Measurements from ENCODE around the gene ALX3.

ALX3 gene

GRCh38 chr1:110111081-110111480 is 40.6 kb upstream of the ALX3 start:
- Histone ChIP-seq H2BK5ac (ENCODE audit: low read depth, low read length, poor library complexity) (no peak overlapping the region), H2BK12ac (ENCODE audit: low read length) (no peak overlapping the region), H3K9me3 (ENCODE audit: insufficient read depth, low read depth, low read length) (no peaks in the 10 kb centered on the region), H3K4me1 (ENCODE audit: control insufficient read depth in 1 of 2, insufficient read depth in 2 of 2, low read length in 2 of 2) (no peaks in the 10 kb centered on the region), H3K4ac (ENCODE audit: low read depth, low read length) (no peak overlapping the region), H3K23ac (ENCODE audit: low read length) (no peak overlapping the region), H3K79me1 (ENCODE audit: low read length) (no peaks in the 10 kb centered on the region), H3K27ac (ENCODE audit: low read depth, low read length) (no peak overlapping the region), H3K79me2 (ENCODE audit: control insufficient read depth, insufficient read depth, low read length, poor library complexity) (no peaks in the 10 kb centered on the region), H4K91ac (ENCODE audit: low read depth, low read length) (no peak overlapping the region), H4K12ac (ENCODE audit: low read depth, low read length) (no peak overlapping the region), H2BK120ac (ENCODE audit: insufficient read depth, low read length, poor library complexity) (no peak overlapping the region), H2AFZ (ENCODE audit: insufficient read depth, low read length, poor library complexity) (no peak overlapping the region), H3K36me3 (ENCODE audit: control insufficient read depth in 1 of 2, insufficient read depth in 2 of 2, low read length in 2 of 2) (no peaks in the 10 kb centered on the region), H3K4me2 (ENCODE audit: low read length) (no peak overlapping the region), H4K8ac (ENCODE audit: low read depth, low read length) (no peak overlapping the region), H3K27me3 (ENCODE audit: insufficient read depth, low read length) (no peaks in the 10 kb centered on the region), H3K4me3 (ENCODE audit: low read depth, low read length) (no peak overlapping the region), H3K18ac (ENCODE audit: low read length) (no peak overlapping the region), H2AK5ac (ENCODE audit: low read length) (no peak overlapping the region), H3K14ac (ENCODE audit: low read length) (no peak overlapping the region), H3K9ac (ENCODE audit: low read length) (no peak overlapping the region)
- DNase-seq, result no peak
- no CpG with 5 or more reads among the region's 4 CpGs for WGBS (ENCODE audit: extremely low coverage, insufficient coverage, insufficient read length)

- Histone ChIP-seq H2BK5ac (ENCODE audit: low read depth, low read length, poor library complexity) (no peak overlapping the region), H4K91ac (ENCODE audit: low read depth, low read length) (no peak overlapping the region), H3K9me3 (ENCODE audit: insufficient read depth, low read depth, low read length) (peaks cover 3% of the 10 kb centered on the region), H3K4me1 (ENCODE audit: control insufficient read depth in 1 of 2, insufficient read depth in 2 of 2, low read length in 2 of 2) (no peaks in the 10 kb centered on the region), H3K79me2 (ENCODE audit: control insufficient read depth, insufficient read depth, low read length, poor library complexity) (no peaks in the 10 kb centered on the region), H3K27ac (ENCODE audit: low read depth, low read length) (no peak overlapping the region), H3K14ac (ENCODE audit: low read length) (no peak overlapping the region), H2AK5ac (ENCODE audit: low read length) (no peak overlapping the region), H3K79me1 (ENCODE audit: low read length) (no peaks in the 10 kb centered on the region), H3K36me3 (ENCODE audit: control insufficient read depth in 1 of 2, insufficient read depth in 2 of 2, low read length in 2 of 2) (no peaks in the 10 kb centered on the region), H4K12ac (ENCODE audit: low read depth, low read length) (no peak overlapping the region), H3K9ac (ENCODE audit: low read length) (no peak overlapping the region), H3K4me2 (ENCODE audit: low read length) (no peak overlapping the region), H4K8ac (ENCODE audit: low read depth, low read length) (no peak overlapping the region), H2AFZ (ENCODE audit: insufficient read depth, low read length, poor library complexity) (no peak overlapping the region), H3K27me3 (ENCODE audit: insufficient read depth, low read length) (no peaks in the 10 kb centered on the region), H3K18ac (ENCODE audit: low read length) (no peak overlapping the region), H3K4me3 (ENCODE audit: low read depth, low read length) (no peak overlapping the region), H2BK12ac (ENCODE audit: low read length) (no peak overlapping the region), H2BK120ac (ENCODE audit: insufficient read depth, low read length, poor library complexity) (no peak overlapping the region), H3K23ac (ENCODE audit: low read length) (no peak overlapping the region), H3K4ac (ENCODE audit: low read depth, low read length) (no peak overlapping the region)
- no CpG with 5 or more reads among the region's 7 CpGs for WGBS (ENCODE audit: extremely low coverage, insufficient coverage, insufficient read length)
- DNase-seq, result no peak
These were observed 37.5 kb upstream of the ALX3 start for GRCh38 chr1:110107867-110108469.

GRCh38 chr1:110106013-110106941 is 35.8 kb upstream of the ALX3 start:
- no peak overlapping the region for H2BK12ac ChIP-seq (ENCODE audit: low read length)

GRCh38 chr1:110102081-110102480 is 31.6 kb upstream of the ALX3 start:
- Histone ChIP-seq H2AFZ (ENCODE audit: insufficient read depth, low read length, poor library complexity) (no peak overlapping the region), H4K8ac (ENCODE audit: low read depth, low read length) (no peak overlapping the region), H3K79me1 (ENCODE audit: low read length) (peaks cover 2% of the 10 kb centered on the region), H3K4me3 (ENCODE audit: low read depth, low read length) (no peak overlapping the region), H3K79me2 (ENCODE audit: control insufficient read depth, insufficient read depth, low read length, poor library complexity) (no peaks in the 10 kb centered on the region), H2AK5ac (ENCODE audit: low read length) (no peak overlapping the region), H3K9ac (ENCODE audit: low read length) (no peak overlapping the region), H4K91ac (ENCODE audit: low read depth, low read length) (no peak overlapping the region), H2BK120ac (ENCODE audit: insufficient read depth, low read length, poor library complexity) (no peak overlapping the region), H3K18ac (ENCODE audit: low read length) (no peak overlapping the region), H3K27ac (ENCODE audit: low read depth, low read length) (no peak overlapping the region), H2BK5ac (ENCODE audit: low read depth, low read length, poor library complexity) (no peak overlapping the region), H3K27me3 (ENCODE audit: insufficient read depth, low read length) (no peaks in the 10 kb centered on the region), H3K14ac (ENCODE audit: low read length) (no peak overlapping the region), H3K36me3 (ENCODE audit: control insufficient read depth in 1 of 2, insufficient read depth in 2 of 2, low read length in 2 of 2) (no peaks in the 10 kb centered on the region), H3K4ac (ENCODE audit: low read depth, low read length) (no peak overlapping the region), H3K23ac (ENCODE audit: low read length) (no peak overlapping the region), H4K12ac (ENCODE audit: low read depth, low read length) (no peak overlapping the region), H3K4me2 (ENCODE audit: low read length) (no peak overlapping the region), H3K4me1 (ENCODE audit: control insufficient read depth in 1 of 2, insufficient read depth in 2 of 2, low read length in 2 of 2) (peaks cover 18 to 19% of the 10 kb centered on the region in 2 experiments), H3K9me3 (ENCODE audit: insufficient read depth, low read depth, low read length) (peaks cover 3% of the 10 kb centered on the region), H2BK12ac (ENCODE audit: low read length) (no peak overlapping the region)
- DNase-seq, result no peak
- no CpG with 5 or more reads among the region's 7 CpGs for WGBS (ENCODE audit: extremely low coverage, insufficient coverage, insufficient read length)

More at GRCh38 chr1:110106013-110106941, 35.8 kb upstream of the ALX3 start:
- peak; percentile 48 to 75 for DNase-seq
- H3K27ac ChIP-seq (ENCODE audit: low read depth, low read length), result no peak overlapping the region
- H2BK120ac ChIP-seq (ENCODE audit: insufficient read depth, low read length, poor library complexity), result no peak overlapping the region
- no peak overlapping the region for H4K8ac ChIP-seq (ENCODE audit: low read depth, low read length)
- H3K79me2 ChIP-seq (ENCODE audit: control insufficient read depth, insufficient read depth, low read length, poor library complexity), result no peaks in the 10 kb centered on the region
- H3K9me3 ChIP-seq (ENCODE audit: insufficient read depth, low read depth, low read length), result peaks cover 3% of the 10 kb centered on the region
- H3K4me2 ChIP-seq (ENCODE audit: low read length), result no peak overlapping the region
- no peak overlapping the region for H2BK5ac ChIP-seq (ENCODE audit: low read depth, low read length, poor library complexity)
- no peak overlapping the region for H2AK5ac ChIP-seq (ENCODE audit: low read length)
- H3K18ac ChIP-seq (ENCODE audit: low read length), result no peak overlapping the region
- H3K4me3 ChIP-seq (ENCODE audit: low read depth, low read length), result no peak overlapping the region
- H2AFZ ChIP-seq (ENCODE audit: insufficient read depth, low read length, poor library complexity), result no peak overlapping the region
- H4K91ac ChIP-seq (ENCODE audit: low read depth, low read length), result no peak overlapping the region
- H3K9ac ChIP-seq (ENCODE audit: low read length), result no peak overlapping the region
- no peak overlapping the region for H3K23ac ChIP-seq (ENCODE audit: low read length)
- H3K36me3 ChIP-seq (ENCODE audit: control insufficient read depth in 1 of 2, insufficient read depth in 2 of 2, low read length in 2 of 2), result no peaks in the 10 kb centered on the region
- H3K4ac ChIP-seq (ENCODE audit: low read depth, low read length), result no peak overlapping the region
- H3K4me1 ChIP-seq (ENCODE audit: control insufficient read depth in 1 of 2, insufficient read depth in 2 of 2, low read length in 2 of 2), result no peaks in the 10 kb centered on the region
- no CpG with 5 or more reads among the region's 8 CpGs for WGBS (ENCODE audit: extremely low coverage, insufficient coverage, insufficient read length)
- no peak overlapping the region for H4K12ac ChIP-seq (ENCODE audit: low read depth, low read length)
- no peaks in the 10 kb centered on the region for H3K79me1 ChIP-seq (ENCODE audit: low read length)
- H3K27me3 ChIP-seq (ENCODE audit: insufficient read depth, low read length), result no peaks in the 10 kb centered on the region
- H3K14ac ChIP-seq (ENCODE audit: low read length), result no peak overlapping the region
